Endothelial cell of umbilical vein (primary cell): Measurements from ENCODE around the gene DCLK3. TPM values are rescaled to one million over a fixed set of nuclear protein-coding genes. Genes with fewer than 3 reads are reported as not detected.

Experiments
- BruUV-seq: library from RNA; stranded (reverse); fragments of 400-500 nt; replicated peaks from 2 replicates; lab custom pipeline; 2021; lab: Mats Ljungman, UMichigan
- CTCF ChIA-PET: fragments of 300-600, 350-600 bp; sonication (Branson Sonifier 250); formaldehyde crosslinking; loops from one replicate; lab custom pipeline; 2021; ENCODE audit warnings: antibody characterized with exemption, inconsistent platforms; lab: Charles Lee
- POLR2A ChIA-PET: fragments of 300-600, 350-600 bp; sonication (Branson Sonifier 250); formaldehyde crosslinking; loops from one replicate; lab custom pipeline; 2021; ENCODE audit warnings: antibody characterized with exemption, inconsistent platforms; lab: Charles Lee
- DNase-seq: peaks from one replicate; pipeline ENCODE4 v3.0.0-alpha.2; 2011; ENCODE audit warnings: low read depth, low spot score
- FAIRE-seq: peaks from 2 replicates; lab custom pipeline; 2011; peaks lifted over from hg19 to GRCh38; lab: Jason Lieb, UNC
- H2AFZ ChIP-seq: 2 replicates; pipeline ENCODE4 v1.6.0; 2012; ENCODE audit warnings: low read depth, low read length, control low read depth, inconsistent platforms
- H3K27ac ChIP-seq: 2 replicates; pipeline ENCODE4 v1.5.1; 2011; ENCODE audit warnings: low read depth, mild to moderate bottlenecking, control low read depth, low read length, moderate library complexity; ENCODE audit not compliant: insufficient read depth
- H3K27me3 ChIP-seq, 2 experiments: 2 replicates each; pipeline versions ENCODE4 v1.6.0 to v1.6.1; 2011; ENCODE audit warnings: low read length in 2 of 2, mixed read lengths in 1 of 2; ENCODE audit not compliant: control insufficient read depth in 2 of 2, insufficient read depth in 2 of 2
- H3K36me3 ChIP-seq, 2 experiments: 2 replicates in 1 of 2; 3 replicates in 1 of 2; pipeline ENCODE4 v1.5.1; 2011; ENCODE audit warnings: low read length in 2 of 2, mild to moderate bottlenecking in 1 of 2, moderate library complexity in 1 of 2; ENCODE audit not compliant: control insufficient read depth in 2 of 2, insufficient read depth in 2 of 2; ENCODE audit errors: extremely low read depth in 1 of 2
- H3K4me1 ChIP-seq: 3 replicates; pipeline ENCODE4 v1.5.1; 2011; ENCODE audit warnings: mild to moderate bottlenecking, low read length; ENCODE audit not compliant: control insufficient read depth, insufficient read depth; ENCODE audit errors: extremely low read depth
- H3K4me2 ChIP-seq: 2 replicates; pipeline ENCODE4 v1.6.1; 2011; ENCODE audit warnings: low read length, control low read depth, mixed read lengths; ENCODE audit not compliant: insufficient read depth
- H3K4me3 ChIP-seq, 3 experiments: fragments of 200-600 bp in 1 of 3; sonication (generic), shearing (Covaris generic) in 1 of 3; replicated peaks in 1 of 3; 2 replicates each; pipeline ENCODE4 v1.5.1; 2011 to 2016; ENCODE audit warnings: control low read depth in 3 of 3, low read length in 3 of 3, mild to moderate bottlenecking in 2 of 3, inconsistent platforms in 1 of 3, low read depth in 1 of 3, moderate library complexity in 1 of 3; ENCODE audit not compliant: insufficient read depth in 1 of 3
- H3K79me2 ChIP-seq: 2 replicates; pipeline ENCODE4 v1.6.0; 2012; ENCODE audit warnings: low read length, inconsistent platforms; ENCODE audit not compliant: control insufficient read depth, insufficient read depth
- H3K9ac ChIP-seq: replicated peaks from 2 replicates; pipeline ENCODE3; 2011; ENCODE audit warnings: low read length, control low read depth; ENCODE audit not compliant: insufficient read depth; ENCODE audit errors: extremely low read depth
- H3K9me1 ChIP-seq: replicated peaks from 3 replicates; pipeline ENCODE4 v1.6.0; 2011; ENCODE audit warnings: mild to moderate bottlenecking, low read length; ENCODE audit not compliant: control insufficient read depth, insufficient read depth; ENCODE audit errors: extremely low read depth
- H3K9me3 ChIP-seq: replicated peaks from 2 replicates; pipeline ENCODE4 v1.5.1; 2012; ENCODE audit warnings: low read length, inconsistent platforms; ENCODE audit not compliant: control insufficient read depth, insufficient read depth
- H4K20me1 ChIP-seq: replicated peaks from 2 replicates; pipeline ENCODE3; 2011; ENCODE audit warnings: mild to moderate bottlenecking, low read length; ENCODE audit not compliant: control insufficient read depth, insufficient read depth; ENCODE audit errors: extremely low read depth
- CTCF ChIP-seq, 2 donors: IDR thresholded peaks; 1 replicate in 1 of 2; 2 replicates in 1 of 2; pipeline ENCODE4 v1.5.1; 2011; ENCODE audit warnings: low read length in 2 of 2, mild to moderate bottlenecking in 2 of 2, moderate library complexity in 2 of 2, control low read depth in 1 of 2, inconsistent platforms in 1 of 2, low read depth in 1 of 2; ENCODE audit not compliant: insufficient read depth in 1 of 2; ENCODE audit errors: extremely low read depth in 1 of 2
- EZH2 ChIP-seq: IDR thresholded peaks from 2 replicates; pipeline ENCODE4 v1.6.1; 2012; ENCODE audit warnings: borderline replicate concordance, low read depth, mild to moderate bottlenecking, moderate library complexity, low read length, inconsistent platforms; ENCODE audit not compliant: severe bottlenecking
- FOS ChIP-seq: IDR thresholded peaks from 2 replicates; pipeline ENCODE4 v1.6.1; 2011; ENCODE audit warnings: mild to moderate bottlenecking, low read length, moderate library complexity, borderline replicate concordance; ENCODE audit not compliant: insufficient read depth
- GATA2 ChIP-seq: IDR thresholded peaks from 2 replicates; pipeline ENCODE4 v1.7.0; 2011; ENCODE audit warnings: low read depth, mild to moderate bottlenecking, moderate library complexity, mixed read lengths, low read length; ENCODE audit not compliant: insufficient read length, insufficient read depth
- JUN ChIP-seq: IDR thresholded peaks from 2 replicates; pipeline ENCODE4 v1.6.1; 2011; ENCODE audit warnings: borderline replicate concordance, low read depth; ENCODE audit not compliant: insufficient read length, insufficient read depth
- MAX ChIP-seq: IDR thresholded peaks from 2 replicates; pipeline ENCODE4 v1.6.1; 2011; ENCODE audit not compliant: insufficient read depth, insufficient read length
- MYC ChIP-seq: IDR thresholded peaks from one replicate; pipeline ENCODE4 v1.6.1; 2011; ENCODE audit warnings: mild to moderate bottlenecking, low read depth, low read length
- POLR2A ChIP-seq: IDR thresholded peaks from 2 replicates; pipeline ENCODE4 v1.6.1; 2012; ENCODE audit warnings: low read depth, mild to moderate bottlenecking, control low read depth, low read length
- POLR2AphosphoS5 ChIP-seq: IDR thresholded peaks from 2 replicates; pipeline ENCODE4 v1.6.1; 2012; ENCODE audit warnings: low read depth, mild to moderate bottlenecking, control low read depth, low read length, moderate library complexity; ENCODE audit not compliant: insufficient read depth
- dilution Hi-C: fragments of 300-500 bp; cut with MboI; formaldehyde crosslinking; loops from one replicate; pipeline ENCODE4 v1.15.0; 2019; ENCODE audit warnings: low sequenced_read_pairs; ENCODE audit not compliant: extremely low pct_ligation_motif_present
- intact Hi-C: fragments of 100-400 bp; cut with micrococcal nuclease; formaldehyde crosslinking; loops from one replicate; pipeline ENCODE4 v1.10.0; 2022
- polyA plus RNA-seq, 4 experiments: library from polyadenylated mRNA; depleted of rRNA in 3 of 4; stranded (reverse) in 3 of 4; unstranded in 1 of 4; fragments of >200 nt; gene quantifications; 2 replicates each; pipeline versions ENCODE4 v1.2.1 to v1.2.3, GENCODE V29; 2011 to 2012; ENCODE audit warnings: missing spikeins in 1 of 4
- total RNA-seq: library from RNA; stranded (reverse); gene quantifications from 2 replicates; pipeline ENCODE4 v1.2.3, GENCODE V29; 2021

DCLK3 gene
- total and polyA plus RNA-seq, 2 donors (not counting 3 experiments of a cell fraction or from before 2014, with no cell fraction given): not detected

GRCh38 chr3:36666166-36666565, 98.2 kb downstream of the DCLK3 start:
- H2AFZ ChIP-seq: no peak overlapping the region
- no TSS peak for BruUV-seq
- TF ChIP-seq POLR2AphosphoS5 (no peak), CTCF (IDR thresholded peaks at IDR 0.05; ENCODE audit: extremely low read depth in 1 of 2, insufficient read depth in 1 of 2, low read depth in 1 of 2, low read length in 2 of 2) (no peak), MAX (no peak), GATA2 (no peak), MYC (no peak), POLR2A (no peak), JUN (no peak), EZH2 (no peak), FOS (no peak)
- no peak overlapping the region for H3K9ac ChIP-seq
- H3K9me1 ChIP-seq: no peaks in the 10 kb centered on the region
- no peaks in the 10 kb centered on the region for H3K79me2 ChIP-seq
- H3K36me3 ChIP-seq: no peaks in the 10 kb centered on the region
- DNase-seq (no peak), FAIRE-seq (no peak)
- H3K27ac ChIP-seq: no peak overlapping the region
- intact Hi-C loops (no loop called here), dilution Hi-C loops (no loop called here)
- POLR2A ChIA-PET: no interaction called here
- CTCF ChIA-PET: no interaction called here
- H3K4me3 ChIP-seq: no peak overlapping the region
- H3K4me1 ChIP-seq: no peaks in the 10 kb centered on the region
- H3K27me3 ChIP-seq: no peaks in the 10 kb centered on the region
- no peaks in the 10 kb centered on the region for H4K20me1 ChIP-seq
- H3K9me3 ChIP-seq: no peaks in the 10 kb centered on the region
- no peak overlapping the region for H3K4me2 ChIP-seq
